ENCODE results near the gene DGCR2.
"Not testable (repeated sequence)": the region's sequence is repeated elsewhere in the genome, so short reads cannot be mapped to it uniquely, and the experiment has no call there.

The DGCR2 gene

DNA sequence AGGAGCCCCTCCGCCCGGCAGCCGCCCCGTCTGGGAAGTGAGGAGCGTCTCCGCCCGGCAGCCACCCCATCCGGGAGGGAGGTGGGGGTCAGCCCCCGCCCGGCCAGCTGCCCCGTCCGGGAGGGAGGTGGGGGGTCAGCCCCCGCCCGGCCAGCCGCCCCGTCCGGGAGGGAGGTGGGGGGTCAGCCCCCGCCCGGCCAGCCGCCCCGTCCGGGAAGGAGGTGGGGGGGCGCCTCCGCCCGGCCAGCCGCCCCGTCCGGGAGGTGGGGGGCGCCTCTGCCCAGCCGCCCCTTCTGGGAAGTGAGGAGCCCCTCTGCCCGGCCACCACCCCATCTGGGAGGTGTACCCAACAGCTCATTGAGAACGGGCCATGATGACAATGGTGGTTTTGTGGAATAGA lies 37.6 kb downstream of the DGCR2 start:
- not testable (repeated sequence) for DNase-seq (ENCODE audit: low spot score)

DNA sequence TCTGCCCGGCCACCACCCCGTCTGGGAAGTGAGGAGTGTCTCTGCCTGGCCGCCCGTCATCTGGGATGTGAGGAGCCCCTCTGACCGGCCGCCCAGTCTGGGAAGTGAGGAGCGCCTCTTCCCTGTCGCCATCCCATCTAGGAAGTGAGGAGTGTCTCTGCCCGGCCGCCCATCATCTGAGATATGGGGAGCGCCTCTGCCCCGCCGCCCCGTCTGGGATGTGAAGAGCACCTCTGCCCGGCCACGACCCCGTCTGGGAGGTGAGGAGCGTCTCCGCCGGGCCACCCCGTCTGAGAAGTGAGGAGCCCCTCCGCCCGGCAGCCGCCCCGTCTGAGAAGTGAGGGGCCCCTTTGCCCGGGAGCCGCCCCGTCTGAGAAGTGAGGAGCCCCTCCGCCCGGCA lies 38.1 kb downstream of the DGCR2 start:
- not testable (repeated sequence) for DNase-seq (ENCODE audit: low spot score)

DNA sequence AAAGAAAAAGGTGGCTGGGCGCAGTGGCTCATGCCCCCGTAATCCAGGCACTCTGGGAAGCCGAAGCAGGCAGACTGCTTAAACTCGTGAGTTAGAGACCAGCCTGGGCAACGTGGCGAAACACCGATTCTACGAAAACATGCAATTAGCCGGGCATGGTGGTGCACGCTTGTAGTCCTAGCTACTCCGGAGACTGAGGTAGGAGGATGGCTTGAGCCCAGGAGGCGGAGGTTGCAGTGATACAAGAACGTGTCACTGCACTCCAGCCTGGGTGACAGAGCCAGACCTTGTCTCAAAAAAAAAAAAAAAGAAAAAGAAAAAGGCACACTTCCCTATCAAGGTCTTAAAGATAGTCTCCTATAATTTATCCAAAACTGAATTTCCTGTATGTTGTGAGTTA lies 39.4 kb downstream of the DGCR2 start:
- no peak for DNase-seq (ENCODE audit: low spot score)

GRCh38 chr22:19082101-19082500 lies 40.1 kb downstream of the DGCR2 start:
- no peak for DNase-seq (ENCODE audit: low spot score)

- DNase-seq (ENCODE audit: low spot score) = no peak
Measured at GRCh38 chr22:19081351-19081750, 40.9 kb downstream of the DGCR2 start.

GRCh38 chr22:19080853-19081252 lies 41.4 kb downstream of the DGCR2 start:
- no peak for DNase-seq (ENCODE audit: low spot score)

GRCh38 chr22:19079691-19080090 lies 42.5 kb downstream of the DGCR2 start:
- DNase-seq (ENCODE audit: low spot score) = no peak

DNA sequence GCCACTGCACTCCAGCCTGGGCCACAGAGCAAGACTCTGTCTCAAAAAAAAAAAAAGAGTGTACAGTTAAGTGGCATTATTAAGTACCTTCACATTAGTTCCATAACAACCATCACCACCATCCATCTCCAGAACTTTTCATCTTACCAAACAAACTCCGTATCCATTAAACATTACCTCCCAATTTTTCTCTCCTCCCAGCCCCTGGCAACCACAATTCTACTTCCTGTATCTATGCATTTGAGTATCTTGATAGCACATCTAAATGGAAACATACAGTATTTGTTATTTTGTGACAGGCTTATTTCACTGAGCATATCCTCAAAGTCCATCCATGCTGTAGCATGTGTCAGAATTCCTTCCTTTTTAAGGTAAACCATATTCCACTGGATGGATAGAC lies 46.8 kb downstream of the DGCR2 start:
- DNase-seq (ENCODE audit: low spot score) = no peak

- DNase-seq (ENCODE audit: low spot score) = not testable (repeated sequence)
Measured at GRCh38 chr22:19072853-19073252, 49.4 kb downstream of the DGCR2 start.

GRCh38 chr22:19070397-19071169 lies 51.6 kb downstream of the DGCR2 start:
- no peak for DNase-seq (ENCODE audit: low spot score)

DNA sequence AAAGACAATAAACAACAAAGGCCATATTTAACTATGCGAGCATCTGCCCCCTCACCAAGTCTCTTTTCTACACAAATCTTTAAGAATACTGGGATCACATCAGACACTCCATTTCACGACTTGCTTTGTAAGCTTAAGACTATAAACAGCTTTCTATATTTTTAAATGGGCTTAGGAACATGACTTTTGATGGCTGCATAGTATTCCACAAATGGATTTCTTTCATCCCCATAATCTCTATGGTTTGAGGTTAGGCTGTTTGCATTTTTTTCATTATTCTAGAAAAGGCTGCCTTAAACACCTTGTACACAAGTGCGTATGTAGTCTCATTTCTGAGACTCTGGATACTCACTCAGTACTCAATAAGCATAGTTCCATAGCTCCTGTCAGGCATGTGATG lies 52.8 kb downstream of the DGCR2 start:
- no peak for DNase-seq (ENCODE audit: low spot score)

DNA sequence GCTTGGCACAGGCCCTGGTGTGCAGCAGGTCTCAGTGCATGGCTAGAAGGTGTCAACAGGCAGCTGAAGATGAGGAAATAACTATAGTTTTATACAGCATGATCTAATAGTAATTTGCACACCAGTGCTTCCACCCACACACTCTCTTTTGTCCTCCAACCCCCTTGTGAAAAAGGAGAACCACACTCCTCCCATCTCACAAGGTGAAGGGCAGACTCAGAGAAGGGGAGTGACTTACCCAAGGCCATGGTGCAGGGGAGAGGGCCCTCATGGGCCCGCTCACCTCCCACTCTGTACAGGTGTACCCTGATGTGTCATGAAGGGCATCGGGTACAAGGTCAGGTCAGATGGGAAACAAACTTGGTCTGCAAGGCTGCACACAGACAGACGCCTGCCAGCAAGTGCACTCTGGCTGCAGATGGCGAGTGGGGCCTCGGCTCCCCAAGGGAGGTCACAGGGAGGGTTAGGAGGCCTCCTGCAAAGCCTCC lies 53.4 kb downstream of the DGCR2 start:
- no peak for DNase-seq (ENCODE audit: low spot score)

DNA sequence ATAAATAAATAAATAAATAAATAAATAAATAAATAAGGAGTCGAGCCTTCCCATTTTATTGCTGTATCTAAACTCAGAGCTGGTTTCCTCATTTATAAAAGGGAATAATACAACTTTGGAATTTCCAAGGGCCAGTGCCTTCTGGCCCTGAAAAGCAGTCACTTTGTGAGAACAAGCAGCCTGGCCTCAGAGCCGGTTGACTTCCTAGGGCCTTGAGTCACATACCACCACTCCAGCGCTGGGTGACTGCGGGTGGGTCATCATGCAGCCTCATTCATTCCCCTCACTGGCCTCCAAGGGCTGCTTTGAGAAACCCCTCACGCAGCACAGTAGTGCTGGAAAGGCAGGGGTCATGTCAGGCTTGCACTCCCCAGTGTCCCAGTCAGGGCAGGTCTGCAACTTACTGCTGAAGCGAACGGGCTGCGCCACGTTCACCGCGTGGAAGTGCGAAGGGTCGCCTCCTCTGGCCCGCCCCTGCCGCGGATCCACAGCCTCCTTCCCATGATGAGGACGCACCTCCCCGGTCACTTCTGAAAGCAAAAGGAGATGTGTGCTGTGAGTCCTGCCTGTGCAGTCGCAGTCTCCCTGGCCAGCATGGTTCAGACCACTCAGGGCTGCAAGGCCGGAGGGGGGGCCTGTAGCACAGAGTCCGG lies 54.4 kb downstream of the DGCR2 start:
- no peak for DNase-seq (ENCODE audit: low spot score)

- DNase-seq (ENCODE audit: low spot score) = no peak
Measured at GRCh38 chr22:19066531-19067271, 55.5 kb downstream of the DGCR2 start.

DNA sequence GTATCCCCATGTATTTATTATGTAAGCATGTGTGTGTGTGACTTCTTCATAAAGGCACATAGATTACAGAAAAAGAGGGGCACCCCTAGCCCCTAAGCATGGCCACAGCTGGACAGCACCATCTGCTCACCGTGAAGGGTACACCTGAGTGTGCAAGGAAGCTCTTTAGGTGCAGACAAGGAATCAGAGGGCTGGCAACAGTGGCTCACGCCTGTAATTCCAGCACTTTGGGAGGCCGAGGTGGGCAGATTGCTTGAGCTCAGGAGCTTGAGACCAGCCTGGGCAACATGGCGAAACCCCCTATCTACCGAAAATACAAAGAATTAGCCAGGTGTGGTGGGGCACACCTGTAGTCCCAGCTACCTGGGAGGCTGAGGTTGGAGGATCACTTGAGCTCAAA lies 56.3 kb downstream of the DGCR2 start:
- no peak for DNase-seq (ENCODE audit: low spot score)

GRCh38 chr22:19065298-19065859 lies 56.8 kb downstream of the DGCR2 start:
- DNase-seq (ENCODE audit: low spot score) = no peak

DNA sequence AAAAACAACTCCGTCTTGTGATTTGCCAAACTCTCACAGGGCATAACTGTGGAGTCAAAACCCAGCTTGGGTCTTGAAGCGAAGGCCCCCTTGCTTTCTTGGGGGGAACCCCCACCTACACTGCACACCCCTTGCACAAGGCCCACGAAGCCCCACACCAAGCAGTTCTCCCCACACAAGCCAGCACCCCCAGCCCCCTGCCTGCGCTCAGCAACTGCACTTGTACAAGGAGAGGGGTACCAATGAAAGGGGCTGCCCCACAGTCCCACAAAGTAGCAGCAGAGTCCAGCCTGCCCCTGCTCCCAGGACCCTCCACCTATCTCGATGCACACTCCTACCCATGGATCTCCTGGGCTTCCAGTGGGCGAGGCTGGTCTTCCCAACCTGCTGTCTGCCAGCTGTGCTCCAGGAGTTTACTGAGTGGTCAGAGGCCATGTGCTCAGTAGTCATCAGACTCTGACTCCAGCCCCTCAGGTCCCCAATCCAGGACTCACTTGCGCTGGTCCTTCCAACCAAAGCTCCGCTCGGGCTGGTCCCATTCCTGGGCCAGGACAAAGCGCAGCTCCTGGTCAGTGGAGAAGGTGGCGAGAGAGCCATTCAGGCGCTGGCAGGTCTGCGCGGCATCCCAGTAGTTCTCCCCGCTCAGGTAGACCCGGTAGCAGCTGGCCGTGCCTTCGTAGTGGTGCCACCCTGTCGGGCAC lies 57.7 kb downstream of the DGCR2 start:
- no peak for DNase-seq (ENCODE audit: low spot score)

DNA sequence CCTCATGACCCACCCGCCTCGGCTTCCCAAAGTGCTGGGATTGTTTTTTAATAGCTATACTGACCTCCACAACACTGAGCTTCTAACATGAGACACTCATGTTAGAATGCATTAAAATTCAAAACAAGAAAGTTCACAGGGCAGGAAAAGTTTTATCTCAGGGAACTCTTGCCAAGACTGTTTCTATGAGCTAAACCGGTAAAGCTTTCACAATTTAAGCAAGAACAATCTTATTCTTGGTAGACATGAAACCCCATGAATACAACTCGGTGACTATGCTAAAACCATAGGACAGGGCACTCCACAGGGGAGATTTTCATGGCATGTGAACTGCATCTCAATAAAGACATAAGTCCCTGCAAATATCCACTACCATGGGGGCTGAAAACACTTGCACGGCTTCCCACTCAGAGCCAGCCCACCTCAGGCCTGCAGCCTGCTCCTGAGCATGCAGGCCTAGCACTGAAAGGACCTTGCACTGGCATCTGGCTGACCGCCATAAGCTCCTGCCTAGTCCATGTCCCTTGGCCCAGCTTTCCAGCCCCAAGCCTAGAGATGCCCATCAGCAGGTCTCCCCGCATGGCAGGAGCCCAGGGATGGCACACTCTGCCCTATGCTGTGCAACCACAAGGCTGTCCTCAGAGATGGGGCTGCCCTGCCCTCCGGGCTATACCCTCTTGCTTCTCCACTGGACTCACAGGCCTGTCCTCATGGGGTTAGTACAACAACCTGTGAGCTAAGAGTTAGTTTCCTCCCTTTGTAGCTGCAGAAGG lies 58.4 kb downstream of the DGCR2 start:
- no peak for DNase-seq (ENCODE audit: low spot score)

- no peak for DNase-seq (ENCODE audit: low spot score)
Measured at GRCh38 chr22:19062943-19063308, 59.3 kb downstream of the DGCR2 start.

DNA sequence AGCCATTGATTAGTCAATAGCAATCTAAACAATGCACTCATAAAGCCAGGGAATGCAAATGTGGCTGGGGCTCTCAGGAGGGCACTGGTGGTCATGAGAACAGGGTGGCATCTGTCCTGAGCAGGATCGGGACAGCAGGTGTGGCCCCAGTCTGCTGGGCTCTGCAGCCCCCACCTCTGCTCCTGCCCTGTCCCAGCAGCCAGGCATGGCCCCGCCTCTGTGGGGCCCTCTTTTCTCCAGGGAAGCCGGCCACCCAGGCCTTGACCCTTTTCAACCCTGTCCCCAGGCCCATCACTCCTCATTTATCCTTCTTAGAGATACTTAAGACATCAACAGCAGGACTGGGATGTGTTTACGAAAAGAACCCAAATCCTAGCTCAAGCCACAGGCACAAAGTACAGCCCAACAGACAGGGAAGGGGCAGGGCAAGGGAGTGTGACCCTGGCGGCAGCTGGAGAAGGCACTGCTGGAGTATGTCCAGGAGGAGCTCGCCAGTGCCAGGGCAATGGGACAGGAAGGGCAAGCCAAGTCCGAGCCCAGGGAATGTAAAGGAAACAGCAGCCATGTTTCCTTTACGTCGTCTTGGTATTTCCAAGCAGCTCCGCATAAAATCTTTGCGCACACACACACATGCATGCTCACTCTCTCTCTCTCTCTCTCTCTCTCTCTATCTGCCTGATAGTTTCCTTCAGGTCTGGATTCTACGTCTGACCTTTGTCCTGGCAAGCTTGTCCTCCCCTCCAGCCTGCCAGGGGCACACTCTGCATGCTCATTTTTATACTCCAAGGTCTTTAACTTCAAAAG lies 59.9 kb downstream of the DGCR2 start:
- DNase-seq (ENCODE audit: low spot score) = no peak

Data from SK-N-DZ (cell line).